ENCODE results near the gene L3MBTL4.

DNA sequence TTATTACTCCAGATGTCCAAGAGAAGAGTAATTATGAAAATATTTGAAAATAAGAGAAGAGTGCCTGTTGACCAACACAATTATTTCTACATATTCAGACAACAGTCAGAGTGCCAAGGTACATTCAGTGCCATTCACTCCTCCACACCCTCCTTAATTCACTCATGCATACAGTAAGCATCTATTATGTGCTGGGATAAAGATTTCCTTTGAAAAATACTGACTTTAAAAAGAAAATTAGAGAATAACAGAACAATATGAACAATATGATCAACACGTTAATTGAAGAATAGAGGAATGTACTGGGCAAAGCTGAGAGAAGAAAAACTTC, 203.6 kb downstream of the L3MBTL4 start:
- TF ChIP-seq EP300 (IDR thresholded peaks at IDR 0.05) (no peak), POLR2AphosphoS5 (IDR thresholded peaks at IDR 0.05) (no peak), POLR2A (IDR thresholded peaks at IDR 0.05) (no peak)
- TF ChIP-seq, protein P1, sequence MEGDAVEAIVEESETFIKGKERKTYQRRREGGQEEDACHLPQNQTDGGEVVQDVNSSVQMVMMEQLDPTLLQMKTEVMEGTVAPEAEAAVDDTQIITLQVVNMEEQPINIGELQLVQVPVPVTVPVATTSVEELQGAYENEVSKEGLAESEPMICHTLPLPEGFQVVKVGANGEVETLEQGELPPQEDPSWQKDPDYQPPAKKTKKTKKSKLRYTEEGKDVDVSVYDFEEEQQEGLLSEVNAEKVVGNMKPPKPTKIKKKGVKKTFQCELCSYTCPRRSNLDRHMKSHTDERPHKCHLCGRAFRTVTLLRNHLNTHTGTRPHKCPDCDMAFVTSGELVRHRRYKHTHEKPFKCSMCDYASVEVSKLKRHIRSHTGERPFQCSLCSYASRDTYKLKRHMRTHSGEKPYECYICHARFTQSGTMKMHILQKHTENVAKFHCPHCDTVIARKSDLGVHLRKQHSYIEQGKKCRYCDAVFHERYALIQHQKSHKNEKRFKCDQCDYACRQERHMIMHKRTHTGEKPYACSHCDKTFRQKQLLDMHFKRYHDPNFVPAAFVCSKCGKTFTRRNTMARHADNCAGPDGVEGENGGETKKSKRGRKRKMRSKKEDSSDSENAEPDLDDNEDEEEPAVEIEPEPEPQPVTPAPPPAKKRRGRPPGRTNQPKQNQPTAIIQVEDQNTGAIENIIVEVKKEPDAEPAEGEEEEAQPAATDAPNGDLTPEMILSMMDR (IDR thresholded peaks at IDR 0.05), result no peak

Measured in upper lobe of left lung (tissue), 4 donors.